ENCODE measurements around the gene SCRN3. TPM values are rescaled to one million over a fixed set of nuclear protein-coding genes. Genes with fewer than 3 reads are reported as not detected.

Gene SCRN3
- total RNA-seq, 4 donors from 2014 or later = 22.2 to 30.4 (median 26.8) TPM

DNA sequence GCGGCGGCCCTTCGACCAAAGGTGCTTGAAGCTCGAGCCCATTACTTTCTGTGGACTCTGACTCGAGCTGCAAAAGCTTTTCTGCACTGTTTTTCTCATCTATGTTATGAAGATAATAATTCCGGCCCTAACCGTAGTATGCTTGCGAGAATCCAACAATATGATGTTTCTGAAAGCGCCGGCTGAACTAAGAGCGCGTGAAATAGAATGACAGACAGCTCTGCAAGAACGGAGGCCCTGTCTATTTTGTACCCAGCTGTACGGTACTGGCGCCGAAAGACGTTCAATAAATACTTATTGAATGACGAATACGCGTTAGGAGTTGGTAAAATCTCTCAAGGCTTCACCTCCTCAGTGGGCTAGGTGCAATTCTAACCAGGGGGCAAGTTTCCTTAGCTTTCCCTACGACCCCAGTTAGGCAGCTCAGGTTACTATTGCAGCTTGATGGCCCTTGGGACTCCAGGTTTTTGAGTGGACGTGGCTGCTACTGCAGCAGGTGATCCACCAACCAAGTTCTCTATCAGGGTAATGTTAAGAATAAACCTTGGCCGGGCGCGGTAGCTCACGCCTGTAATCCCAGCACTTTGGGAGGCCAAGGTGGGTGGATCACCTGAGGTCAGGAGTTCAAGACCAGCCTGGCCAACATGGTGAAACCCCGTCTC is 570 bp downstream of the SCRN3 start:
- Histone ChIP-seq H3K36me3 (peaks cover 0 to 29% of the 10 kb centered on the region in 2 donors), H3K27ac (peak overlapping the region; percentile 79 to 86 (median 82)), H3K9me3 (no peaks in the 10 kb centered on the region), H3K27me3 (no peaks in the 10 kb centered on the region), H3K4me3 (peak overlapping the region; percentile 69 to 88), H3K4me1 (peaks cover 10 to 39% (median 13%) of the 10 kb centered on the region in 3 donors)
- no peak for ATAC-seq
- TF ChIP-seq POLR2AphosphoS5 (IDR thresholded peaks at IDR 0.05) = no peak
- no peak for TF ChIP-seq POLR2A (IDR thresholded peaks at IDR 0.05)
- TF ChIP-seq, protein P1, sequence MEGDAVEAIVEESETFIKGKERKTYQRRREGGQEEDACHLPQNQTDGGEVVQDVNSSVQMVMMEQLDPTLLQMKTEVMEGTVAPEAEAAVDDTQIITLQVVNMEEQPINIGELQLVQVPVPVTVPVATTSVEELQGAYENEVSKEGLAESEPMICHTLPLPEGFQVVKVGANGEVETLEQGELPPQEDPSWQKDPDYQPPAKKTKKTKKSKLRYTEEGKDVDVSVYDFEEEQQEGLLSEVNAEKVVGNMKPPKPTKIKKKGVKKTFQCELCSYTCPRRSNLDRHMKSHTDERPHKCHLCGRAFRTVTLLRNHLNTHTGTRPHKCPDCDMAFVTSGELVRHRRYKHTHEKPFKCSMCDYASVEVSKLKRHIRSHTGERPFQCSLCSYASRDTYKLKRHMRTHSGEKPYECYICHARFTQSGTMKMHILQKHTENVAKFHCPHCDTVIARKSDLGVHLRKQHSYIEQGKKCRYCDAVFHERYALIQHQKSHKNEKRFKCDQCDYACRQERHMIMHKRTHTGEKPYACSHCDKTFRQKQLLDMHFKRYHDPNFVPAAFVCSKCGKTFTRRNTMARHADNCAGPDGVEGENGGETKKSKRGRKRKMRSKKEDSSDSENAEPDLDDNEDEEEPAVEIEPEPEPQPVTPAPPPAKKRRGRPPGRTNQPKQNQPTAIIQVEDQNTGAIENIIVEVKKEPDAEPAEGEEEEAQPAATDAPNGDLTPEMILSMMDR (IDR thresholded peaks at IDR 0.05) = no peak
- no peak for TF ChIP-seq EP300 (IDR thresholded peaks at IDR 0.05)
- WGBS, 2 donors (ENCODE audit: low coverage in 1 of 2) = 2 to 7% methylated on average over 9 to 22 of the region's 27 CpGs

DNA sequence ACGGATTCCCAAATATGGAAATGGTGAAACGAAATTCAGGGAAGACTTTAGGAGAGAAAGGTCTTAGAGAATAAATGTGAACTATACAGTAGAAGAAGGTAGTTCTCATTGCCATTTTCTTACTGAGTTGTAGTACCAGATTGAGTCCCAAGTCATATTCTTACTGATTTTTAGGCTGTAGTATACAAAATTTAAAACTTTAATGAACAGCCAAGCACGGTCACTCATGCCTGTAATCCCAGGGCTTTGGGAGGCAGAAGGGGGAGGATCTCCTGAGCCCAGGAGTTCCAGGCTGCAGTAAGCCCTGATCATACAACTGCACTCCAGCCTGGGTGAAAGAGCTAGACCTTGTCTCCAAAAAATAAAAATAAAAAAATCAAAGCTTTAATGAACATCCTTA is 2.2 kb downstream of the SCRN3 start:
- Histone ChIP-seq H3K4me1 (peaks cover 10 to 31% (median 13%) of the 10 kb centered on the region in 3 donors), H3K36me3 (peaks cover 0 to 28% of the 10 kb centered on the region in 2 donors), H3K27ac (no peak overlapping the region), H3K9me3 (no peaks in the 10 kb centered on the region), H3K27me3 (no peaks in the 10 kb centered on the region), H3K4me3 (no peak overlapping the region)
- WGBS, 2 donors (ENCODE audit: low coverage in 1 of 2) = 68 to 81% methylated on average over 2 to 3 of the region's 3 CpGs
- TF ChIP-seq POLR2AphosphoS5 (IDR thresholded peaks at IDR 0.05) (no peak), POLR2A (IDR thresholded peaks at IDR 0.05) (no peak), EP300 (IDR thresholded peaks at IDR 0.05) (no peak)
- TF ChIP-seq, protein P1 (IDR thresholded peaks at IDR 0.05) = no peak
- no peak for ATAC-seq

DNA sequence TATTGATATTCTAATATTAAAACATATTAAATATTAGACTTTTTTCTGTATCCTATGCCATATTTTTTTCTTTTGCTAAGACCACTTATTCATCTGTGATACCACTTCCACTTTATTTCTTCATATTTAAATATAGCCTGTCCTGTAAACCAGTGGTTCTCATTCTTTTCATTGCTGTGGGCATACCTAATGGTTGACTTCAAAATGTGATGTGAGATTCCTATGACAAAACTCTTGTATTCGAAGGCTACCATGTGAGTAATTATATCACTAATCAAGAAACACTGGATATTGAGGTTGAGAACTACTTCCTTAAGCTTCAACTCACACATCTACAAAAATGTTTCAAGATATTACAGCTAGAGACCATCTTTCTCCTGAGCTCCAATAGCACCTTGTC is 3.6 kb downstream of the SCRN3 start:
- H3K4me1 ChIP-seq = peaks cover 5 to 17% (median 9%) of the 10 kb centered on the region in 3 donors
- no peak overlapping the region for H3K27ac ChIP-seq
- H3K27me3 ChIP-seq = no peaks in the 10 kb centered on the region
- 92 to 100% methylated on average over 1 of the region's 1 CpG for WGBS, 2 donors (ENCODE audit: low coverage in 1 of 2)
- H3K4me3 ChIP-seq = no peak overlapping the region
- TF ChIP-seq POLR2A (IDR thresholded peaks at IDR 0.05) (no peak), EP300 (IDR thresholded peaks at IDR 0.05) (no peak), POLR2AphosphoS5 (IDR thresholded peaks at IDR 0.05) (no peak)
- TF ChIP-seq, protein P1 (IDR thresholded peaks at IDR 0.05) = no peak
- ATAC-seq = no peak
- H3K9me3 ChIP-seq = no peaks in the 10 kb centered on the region
- peaks cover 0 to 33% of the 10 kb centered on the region in 2 donors for H3K36me3 ChIP-seq

DNA sequence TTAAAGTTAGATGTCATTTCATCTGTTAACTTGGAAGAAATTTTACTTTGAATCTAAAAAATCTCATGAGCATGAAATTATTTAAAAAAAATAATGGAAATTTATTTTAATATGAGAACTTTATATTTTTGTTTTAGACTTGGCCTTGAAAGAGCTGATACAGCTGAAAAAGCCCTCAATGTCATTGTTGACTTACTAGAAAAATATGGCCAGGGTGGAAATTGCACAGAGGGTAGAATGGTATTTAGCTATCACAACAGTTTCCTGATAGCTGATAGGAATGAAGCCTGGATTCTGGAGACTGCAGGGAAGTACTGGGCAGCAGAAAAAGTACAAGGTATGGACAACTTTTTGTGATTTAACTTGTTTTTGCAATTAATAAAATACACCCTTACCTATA is 5.3 kb downstream of the SCRN3 start:
- H3K4me3 ChIP-seq = no peak overlapping the region
- H3K4me1 ChIP-seq = peaks cover 0 to 11% (median 6%) of the 10 kb centered on the region in 3 donors

More for the DNA sequence above, 5.3 kb downstream of the SCRN3 start:
- TF ChIP-seq POLR2A (IDR thresholded peaks at IDR 0.05) = no peak
- TF ChIP-seq EP300 (IDR thresholded peaks at IDR 0.05) = no peak
- no peak for TF ChIP-seq POLR2AphosphoS5 (IDR thresholded peaks at IDR 0.05)
- TF ChIP-seq, protein P1 (IDR thresholded peaks at IDR 0.05) = no peak
- Histone ChIP-seq H3K27me3 (no peaks in the 10 kb centered on the region), H3K9me3 (no peaks in the 10 kb centered on the region), H3K27ac (no peak overlapping the region), H3K36me3 (peaks cover 0 to 34% of the 10 kb centered on the region in 2 donors)
- ATAC-seq = no peak
